Stimulated activated CD8-positive, alpha-beta memory T cell treated with anti-CD3 and anti-CD28 coated beads, Interleukin-12 subunit alpha, Interleukin-12 subunit beta, amount 100 ng/mL, for 4 hours (primary cell): ENCODE data around the gene AQR.
"Not testable (repeated sequence)": the region's sequence is repeated elsewhere in the genome, so short reads cannot be mapped to it uniquely, and the experiment has no call there.

Experiments
- DNase-seq: peaks from one replicate; pipeline ENCODE4 v3.0.0-alpha.2; 2020; ENCODE audit warnings: low read depth

Gene AQR

DNA sequence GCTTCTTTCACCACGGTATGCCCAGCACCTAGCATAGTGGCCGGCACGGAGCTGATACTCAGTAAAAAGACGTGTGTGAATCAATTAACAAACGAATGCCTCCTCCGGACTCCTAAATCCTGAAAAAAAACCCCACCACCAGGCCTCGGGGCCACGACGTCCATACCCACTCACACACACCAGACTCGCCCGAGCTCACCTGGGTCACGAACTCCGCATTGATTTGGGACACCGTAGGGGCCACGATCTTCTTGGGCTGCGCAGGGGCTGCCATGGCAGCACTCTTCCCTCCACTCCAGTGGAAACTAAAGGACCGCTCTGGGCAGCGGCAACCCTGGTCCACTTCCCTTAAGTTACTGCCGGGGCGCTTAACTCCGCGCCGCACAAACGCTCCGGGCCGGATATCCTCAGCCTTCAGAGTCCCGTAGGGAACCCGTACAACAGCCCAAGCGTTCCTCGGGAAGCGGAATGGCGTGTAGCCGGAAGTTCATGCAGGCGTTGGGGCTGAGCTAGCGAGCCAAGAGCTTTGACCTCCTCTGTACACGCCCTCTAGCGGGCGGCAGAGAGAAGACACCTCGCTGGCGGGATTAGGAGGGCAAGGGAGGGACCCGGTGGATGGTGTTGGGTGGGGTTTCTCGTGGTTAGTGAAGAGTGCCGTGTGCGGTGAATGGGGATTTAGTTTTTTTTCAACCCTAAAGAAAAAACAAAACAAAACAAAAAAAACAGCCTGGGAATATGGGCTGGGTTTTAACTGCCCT is at the start of gene AQR:
AQR (minus strand) TSS at position 403 of the 758 bp plus-strand sequence; CDS start at position 274, 129 bp downstream.
- DNase-seq: peak; percentile 79

DNA sequence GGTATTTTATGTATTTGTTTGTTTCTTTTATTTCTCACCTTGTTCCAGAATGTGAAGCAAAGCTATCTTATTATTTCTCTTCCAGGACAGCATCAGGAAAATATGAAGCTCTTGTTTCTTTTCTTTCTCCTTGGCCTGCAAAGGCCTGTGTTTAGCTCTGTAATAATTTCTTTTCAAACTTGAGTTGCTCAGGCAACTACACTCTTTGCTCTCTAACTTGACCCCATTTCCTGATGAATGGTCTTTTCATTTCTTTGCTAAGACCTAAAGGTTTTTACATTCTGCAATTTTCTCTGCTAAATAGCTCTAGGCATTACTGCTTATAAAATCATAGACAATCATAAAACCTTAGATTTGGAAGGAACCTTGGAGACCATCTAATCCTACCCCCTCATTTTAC is 44.7 kb upstream of the AQR start:
- DNase-seq: no peak

DNA sequence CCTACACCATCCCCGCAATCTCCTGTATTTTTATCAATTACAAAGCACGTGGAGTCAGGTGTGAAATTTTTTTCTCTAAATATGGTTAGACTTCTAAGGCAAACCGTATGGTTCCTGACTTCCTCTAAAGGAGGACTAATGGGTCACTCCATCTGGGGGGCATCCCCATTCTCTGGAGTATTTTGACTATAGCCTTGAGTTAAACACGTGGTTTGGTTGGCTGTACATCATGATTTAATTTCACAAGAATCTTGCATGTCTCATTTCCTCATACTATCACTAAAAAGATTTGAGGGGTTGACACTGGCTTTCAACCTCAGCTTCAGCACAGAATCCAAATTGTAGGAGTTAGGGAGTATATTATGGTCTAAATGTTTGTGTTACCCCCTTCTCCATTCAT is 43.8 kb upstream of the AQR start:
- DNase-seq: no peak

- DNase-seq: no peak
Measured at GRCh38 chr15:35007397-35007796, 37.9 kb upstream of the AQR start.

- DNase-seq: no peak
Measured at GRCh38 chr15:35005933-35006332, 36.4 kb upstream of the AQR start.

GRCh38 chr15:35003928-35004327 is 34.4 kb upstream of the AQR start:
- no peak for DNase-seq

GRCh38 chr15:35000511-35000910 is 31.0 kb upstream of the AQR start:
- DNase-seq: no peak

DNA sequence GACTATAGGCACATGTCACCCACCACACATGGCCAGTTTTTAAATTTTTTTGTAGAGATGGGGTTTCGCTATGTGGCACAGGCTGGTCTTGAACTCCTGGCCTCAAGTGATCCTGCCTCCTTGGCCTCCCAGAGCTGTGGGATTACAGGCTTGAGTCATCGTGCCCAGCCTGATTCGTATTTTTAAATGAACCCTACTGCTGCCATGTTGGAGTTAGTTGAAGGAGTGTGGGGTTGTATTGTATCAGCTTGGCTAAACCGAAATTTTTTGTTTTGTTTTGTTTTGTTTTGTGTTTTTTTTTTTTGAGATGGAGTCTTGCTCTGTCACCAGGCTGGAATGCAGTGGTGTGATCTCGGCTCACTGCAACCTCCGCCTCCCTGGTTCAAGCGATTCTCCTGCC is 30.4 kb upstream of the AQR start:
- no peak for DNase-seq

DNA sequence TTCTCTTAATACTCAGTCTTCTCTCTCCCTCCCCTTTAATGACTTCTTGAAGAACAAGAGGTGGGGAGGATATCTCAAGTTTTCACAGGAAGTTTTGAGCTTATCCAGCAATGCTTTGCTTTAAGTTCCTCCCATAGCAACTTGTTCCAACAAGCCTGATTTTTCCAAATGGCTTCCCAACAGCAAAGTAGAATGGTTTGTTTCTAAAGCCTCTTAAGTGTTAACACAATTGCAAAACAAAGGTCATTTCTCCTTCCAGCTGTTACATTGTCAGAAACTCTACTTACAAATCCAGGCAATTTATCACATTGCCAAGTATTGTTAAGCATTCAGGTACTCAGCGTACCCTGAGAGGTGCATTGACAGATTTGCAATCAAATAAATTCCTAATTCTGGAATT is 25.4 kb upstream of the AQR start:
- no peak for DNase-seq

DNA sequence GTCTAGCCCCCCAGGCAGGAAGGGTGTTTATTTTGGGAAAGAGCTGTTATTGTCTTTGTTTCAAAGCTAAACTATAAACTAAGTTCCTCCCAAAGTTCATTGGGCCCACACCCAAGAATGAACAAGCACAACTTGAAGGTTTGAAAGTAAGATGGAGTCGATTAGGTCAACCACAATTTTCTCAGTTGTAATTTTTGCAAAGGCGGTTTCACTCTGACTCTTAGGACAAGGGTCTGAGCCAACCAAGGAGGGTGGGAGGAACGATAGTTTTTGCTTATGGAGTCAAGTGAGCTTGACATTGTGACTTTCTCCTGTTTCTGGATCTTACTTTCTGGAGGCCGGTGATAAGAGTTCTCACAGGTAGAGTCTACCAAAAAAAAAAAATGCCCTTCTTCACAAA is 24.3 kb upstream of the AQR start:
- DNase-seq: no peak

GRCh38 chr15:34993412-34993811 is 23.9 kb upstream of the AQR start:
- DNase-seq: no peak

DNA sequence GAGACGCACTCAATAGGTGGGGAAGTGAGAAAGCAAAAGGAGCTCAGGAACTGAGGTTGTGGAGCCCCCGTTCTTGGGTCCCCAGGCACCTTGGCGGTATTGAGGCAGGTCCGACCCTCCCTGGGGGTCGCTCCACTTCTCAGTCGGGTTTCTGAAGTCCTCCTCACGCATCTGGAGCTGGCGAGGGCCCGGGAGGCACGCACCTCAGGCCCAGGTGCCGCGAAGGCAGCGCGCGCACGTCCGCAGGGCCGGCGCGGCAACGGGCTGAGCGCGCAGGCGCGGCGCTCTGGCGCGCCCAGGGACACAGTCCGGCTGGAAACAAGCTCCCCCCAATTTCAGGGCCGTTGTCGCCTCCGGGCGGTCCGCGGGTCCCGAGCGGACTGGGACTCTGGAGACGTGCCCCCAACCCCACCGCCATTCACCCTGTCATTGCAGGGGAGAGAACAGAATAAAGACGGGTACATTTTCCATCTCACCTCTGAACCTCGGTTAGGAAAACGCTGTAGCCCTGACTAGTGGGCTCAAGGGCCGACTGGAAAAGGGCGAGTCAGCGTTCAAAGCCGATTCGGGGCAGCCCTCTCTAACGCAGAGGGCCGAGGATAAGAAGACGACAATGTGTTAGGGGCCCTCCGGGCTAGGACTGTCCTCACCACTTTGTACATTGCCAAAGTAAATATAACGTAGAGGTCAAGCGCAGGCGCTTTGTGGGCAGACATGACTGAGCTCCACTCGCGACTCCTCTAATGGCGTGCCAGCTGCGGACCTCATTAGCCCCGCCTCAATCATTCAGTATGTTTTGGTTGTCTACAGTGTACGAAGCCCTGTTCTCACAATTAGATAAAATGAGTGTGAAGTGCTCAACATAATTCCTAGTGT is 18.7 kb upstream of the AQR start, which contains the start of gene ZNF770:
ZNF770 (minus strand) TSS at position 261 of the 876 bp plus-strand sequence. CDS start 4,853 bp downstream, outside the sequence.
- DNase-seq: peak; percentile 75

DNA sequence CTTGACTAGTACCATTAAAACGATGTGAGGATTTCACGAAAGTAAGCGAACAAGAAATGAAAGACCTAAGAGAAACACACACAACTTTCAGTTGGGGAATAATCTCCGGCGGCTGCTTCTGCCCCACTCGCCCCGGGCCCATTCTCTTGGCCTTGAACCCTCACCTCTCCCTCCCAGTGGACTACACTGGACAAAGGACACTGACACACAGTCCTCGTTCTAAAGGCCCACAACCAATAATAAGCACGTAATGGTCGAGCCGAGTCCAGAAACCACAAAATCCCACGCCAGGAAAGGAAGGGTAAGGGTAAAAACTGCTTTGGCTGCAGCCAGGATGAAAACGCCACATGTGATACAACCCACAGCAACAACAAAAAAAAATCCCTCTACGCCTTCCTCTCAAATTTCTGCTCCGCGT is 18.1 kb upstream of the AQR start:
- DNase-seq: no peak

GRCh38 chr15:34986771-34987480 is 17.4 kb upstream of the AQR start:
- no peak for DNase-seq

DNA sequence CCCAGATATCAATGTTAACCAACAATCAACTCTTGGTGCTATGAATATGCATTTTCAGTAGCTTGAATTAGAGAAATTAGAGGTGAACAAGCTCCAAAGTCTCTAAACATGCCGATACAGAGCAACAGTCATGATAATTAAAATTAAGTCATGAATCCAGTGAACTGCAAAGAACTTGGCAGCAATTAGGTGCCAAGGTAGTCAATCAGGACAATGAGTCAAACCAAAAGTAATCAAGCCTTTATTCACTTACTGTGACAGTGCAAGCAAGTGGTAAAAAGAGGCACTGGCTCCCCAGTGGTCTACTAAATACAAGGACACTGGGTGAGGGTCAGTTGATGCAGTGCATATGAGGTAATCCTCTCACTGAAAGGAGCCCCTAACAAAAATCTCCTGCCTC is 16.8 kb upstream of the AQR start:
- DNase-seq: no peak

- no peak for DNase-seq
Measured at GRCh38 chr15:34984889-34985630, 15.5 kb upstream of the AQR start.

GRCh38 chr15:34976743-34977142 is 7.2 kb upstream of the AQR start:
- no peak for DNase-seq

- DNase-seq: no peak
Measured at GRCh38 chr15:34976073-34976472, 6.5 kb upstream of the AQR start.

- no peak for DNase-seq
Measured at GRCh38 chr15:34973512-34973911, 4.0 kb upstream of the AQR start.

GRCh38 chr15:34970098-34970643 is 629 bp upstream of the AQR start:
- not testable (repeated sequence) for DNase-seq

DNA sequence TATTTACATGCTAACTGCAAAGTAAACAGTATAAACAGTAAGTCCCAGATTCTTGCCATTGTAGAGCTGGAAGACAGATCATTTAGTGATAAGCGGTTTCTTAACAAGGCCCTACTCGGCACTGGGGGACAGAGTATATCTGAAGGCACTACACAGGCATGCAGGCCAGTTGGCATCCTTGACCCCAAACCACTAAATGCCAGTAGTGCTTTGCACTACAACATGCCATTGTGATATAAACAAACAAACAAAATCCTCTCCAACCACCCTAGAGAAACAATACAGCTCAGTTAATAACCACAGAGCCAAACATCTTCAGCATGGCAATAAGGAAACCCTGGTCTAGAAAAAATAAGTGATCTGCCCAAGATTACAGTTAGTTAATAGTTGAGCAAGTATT is 5.3 kb downstream of the AQR start:
- DNase-seq: no peak
